Esophagus (tissue), 2 donors: Measurements from ENCODE around the gene GSTM1. TPM values are rescaled to one million over a fixed set of nuclear protein-coding genes. Genes with fewer than 3 reads are reported as not detected.

ENCODE experiments used
- H3K27ac ChIP-seq, 2 donors: one replicate each; pipeline ENCODE4 v1.5.1; 2013; ENCODE audit warnings: low read depth in 2 of 2, mild to moderate bottlenecking in 2 of 2, inconsistent platforms in 1 of 2, low read length in 1 of 2, moderate library complexity in 1 of 2
- H3K27me3 ChIP-seq, 2 donors: one replicate each; pipeline ENCODE4 v1.6.1; 2013; ENCODE audit warnings: low read length in 2 of 2, control low read depth in 1 of 2, mild to moderate bottlenecking in 1 of 2; ENCODE audit not compliant: insufficient read depth in 2 of 2, control insufficient read depth in 1 of 2
- H3K36me3 ChIP-seq, 2 donors: one replicate each; pipeline ENCODE4 v1.6.1; 2013; ENCODE audit warnings: low read length in 1 of 2; ENCODE audit not compliant: control insufficient read depth in 2 of 2, insufficient read depth in 2 of 2
- H3K4me1 ChIP-seq, 2 donors: one replicate each; pipeline ENCODE4 v1.6.1; 2013; ENCODE audit warnings: low read length in 1 of 2; ENCODE audit not compliant: control insufficient read depth in 2 of 2, insufficient read depth in 2 of 2
- H3K4me3 ChIP-seq, 2 donors: one replicate each; pipeline ENCODE4 v1.5.1; 2013; ENCODE audit warnings: low read length in 2 of 2, mild to moderate bottlenecking in 2 of 2, low read depth in 1 of 2, moderate library complexity in 1 of 2
- H3K9me3 ChIP-seq, 2 donors: one replicate each; pipeline ENCODE4 v1.6.1; 2013; ENCODE audit warnings: mild to moderate bottlenecking in 2 of 2, low read depth in 1 of 2, low read length in 1 of 2, moderate library complexity in 1 of 2; ENCODE audit not compliant: control insufficient read depth in 2 of 2, insufficient read depth in 1 of 2
- WGBS, 2 donors: extraction: QIAGEN DNeasy Blood & Tissue Kit; methylation state at CpG; one replicate each; pipeline ENCODE4 v1.1.7; 2013; 5-methylcytosine and 5-hydroxymethylcytosine counted together
- polyA plus RNA-seq, 2 donors: library from polyadenylated mRNA; stranded (reverse); fragments of 200-250 nt; gene quantifications; one replicate each; pipeline ENCODE4 v1.2.3, GENCODE V29; 2013
- donor health status: healthy with polysubstance abuse.
- donor health status: Bipolar disorder and iron deficiency.

The GSTM1 gene
- polyA plus RNA-seq, 2 donors: 125 to 132 TPM

- Histone ChIP-seq H3K4me1 (peaks cover 0 to 15% of the 10 kb centered on the region in 2 donors), H3K9me3 (no peaks in the 10 kb centered on the region), H3K4me3 (no peak overlapping the region), H3K36me3 (no peaks in the 10 kb centered on the region), H3K27ac (no peak overlapping the region), H3K27me3 (no peaks in the 10 kb centered on the region)
- WGBS, 2 donors: 88 to 93% methylated on average over 5 of the region's 5 CpGs
Measured at GRCh38 chr1:109721042-109721441, 33.4 kb downstream of the GSTM1 start.

- WGBS, 2 donors: 97% methylated on average over 1 of the region's 1 CpG
- no peaks in the 10 kb centered on the region for H3K9me3 ChIP-seq
Measured at GRCh38 chr1:109721971-109722370, 34.4 kb downstream of the GSTM1 start.

GRCh38 chr1:109722908-109723691 is 35.5 kb downstream of the GSTM1 start:
- no peaks in the 10 kb centered on the region for H3K9me3 ChIP-seq
- no peak overlapping the region for H3K27ac ChIP-seq
- no peaks in the 10 kb centered on the region for H3K36me3 ChIP-seq
- 67 to 87% methylated on average over 7 of the region's 7 CpGs for WGBS, 2 donors
- no peak overlapping the region for H3K4me3 ChIP-seq
- no peaks in the 10 kb centered on the region for H3K27me3 ChIP-seq
- no peaks in the 10 kb centered on the region for H3K4me1 ChIP-seq

More at GRCh38 chr1:109721971-109722370, 34.4 kb downstream of the GSTM1 start:
- H3K4me3 ChIP-seq: no peak overlapping the region
- no peaks in the 10 kb centered on the region for H3K36me3 ChIP-seq
- no peak overlapping the region for H3K27ac ChIP-seq
- H3K27me3 ChIP-seq: no peaks in the 10 kb centered on the region
- peaks cover 0 to 10% of the 10 kb centered on the region in 2 donors for H3K4me1 ChIP-seq

- WGBS, 2 donors: 75 to 80% methylated on average over 4 to 5 of the region's 5 CpGs
- no peaks in the 10 kb centered on the region for H3K4me1 ChIP-seq
- no peaks in the 10 kb centered on the region for H3K9me3 ChIP-seq
- no peak overlapping the region for H3K27ac ChIP-seq
- no peak overlapping the region for H3K4me3 ChIP-seq
- H3K36me3 ChIP-seq: no peaks in the 10 kb centered on the region
- H3K27me3 ChIP-seq: no peaks in the 10 kb centered on the region
Measured at GRCh38 chr1:109724933-109725332, 37.3 kb downstream of the GSTM1 start.

DNA sequence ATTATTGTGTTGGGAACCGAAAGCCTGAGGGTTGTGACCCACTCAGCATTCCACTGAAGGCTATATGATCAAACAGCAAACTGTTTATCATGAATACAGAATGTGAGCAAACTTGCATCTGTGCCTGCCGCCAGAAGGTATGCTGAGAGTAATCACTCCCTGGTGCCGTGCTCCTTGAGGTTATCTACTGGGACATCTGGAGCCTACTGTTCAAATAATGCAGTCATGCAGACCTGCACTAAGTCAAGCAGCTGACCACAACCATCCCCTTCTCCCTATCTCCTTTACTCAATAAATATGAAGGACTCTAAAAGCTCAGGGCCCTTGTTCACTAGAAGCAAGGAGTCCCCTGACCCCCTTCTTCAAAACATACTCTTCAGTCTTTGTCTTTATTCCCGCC is 37.9 kb downstream of the GSTM1 start:
- Histone ChIP-seq H3K36me3 (no peaks in the 10 kb centered on the region), H3K9me3 (no peaks in the 10 kb centered on the region), H3K4me3 (no peak overlapping the region), H3K4me1 (no peaks in the 10 kb centered on the region), H3K27ac (no peak overlapping the region), H3K27me3 (no peaks in the 10 kb centered on the region)
- WGBS, 2 donors: 83 to 88% methylated on average over 4 of the region's 4 CpGs

GRCh38 chr1:109726007-109726406 is 38.4 kb downstream of the GSTM1 start:
- Histone ChIP-seq H3K27me3 (no peaks in the 10 kb centered on the region), H3K4me1 (no peaks in the 10 kb centered on the region), H3K9me3 (no peaks in the 10 kb centered on the region), H3K27ac (no peak overlapping the region), H3K4me3 (no peak overlapping the region), H3K36me3 (no peaks in the 10 kb centered on the region)
- WGBS, 2 donors: 55 to 90% methylated on average over 1 of the region's 1 CpG

DNA sequence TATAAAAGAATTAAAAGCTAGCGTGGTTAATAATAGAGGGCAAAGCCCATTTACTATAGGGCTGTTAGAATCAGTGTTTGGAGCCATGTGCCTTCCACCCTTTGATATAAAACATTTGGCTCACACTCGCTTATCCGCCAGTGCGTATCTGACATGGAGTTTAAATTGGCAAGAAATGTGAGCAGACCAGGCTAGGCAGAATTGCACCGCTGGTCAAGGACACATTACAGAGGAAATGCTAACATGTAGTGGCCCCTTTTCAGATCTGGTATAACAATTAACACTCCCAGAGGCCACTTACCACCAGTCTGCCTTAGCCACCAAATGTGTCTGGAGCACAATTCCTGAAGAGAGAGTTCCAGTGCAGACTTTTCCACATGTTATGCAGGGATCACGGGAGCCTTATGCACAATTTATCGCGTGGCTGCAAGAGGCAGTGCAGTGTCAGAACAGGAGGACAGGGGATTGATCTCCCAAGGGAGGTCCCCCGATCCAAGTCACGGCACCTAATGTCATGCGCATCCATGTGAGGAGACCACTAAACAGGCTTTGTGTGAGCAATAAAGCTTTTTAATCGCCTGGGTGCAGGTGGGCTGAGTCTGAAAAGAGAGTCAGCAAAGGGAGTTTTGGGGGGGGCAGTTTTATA is 39.2 kb downstream of the GSTM1 start:
- Histone ChIP-seq H3K9me3 (no peaks in the 10 kb centered on the region), H3K36me3 (no peaks in the 10 kb centered on the region), H3K27me3 (no peaks in the 10 kb centered on the region), H3K4me1 (no peaks in the 10 kb centered on the region), H3K27ac (no peak overlapping the region), H3K4me3 (no peak overlapping the region)
- 87 to 91% methylated on average over 12 of the region's 12 CpGs for WGBS, 2 donors

DNA sequence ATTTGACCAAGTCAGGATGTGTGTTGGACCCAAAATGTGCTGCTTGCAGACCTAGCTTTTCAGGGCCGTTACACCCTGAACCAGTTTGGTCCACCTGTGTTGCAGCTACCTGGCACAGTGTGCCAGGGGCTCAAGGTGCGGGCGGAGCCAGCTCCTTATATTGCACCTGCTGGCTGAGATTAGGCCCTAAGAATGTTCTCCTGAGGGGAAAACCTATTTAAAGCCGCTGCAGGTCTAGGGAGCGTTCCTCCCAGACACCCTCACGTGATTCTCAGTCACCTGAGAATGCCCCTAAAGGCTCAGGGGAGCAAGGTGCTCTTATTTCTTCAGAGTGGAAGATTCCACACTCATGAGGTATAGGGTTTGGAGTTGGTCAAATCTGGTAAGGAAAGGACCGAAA is 41.3 kb downstream of the GSTM1 start:
- Histone ChIP-seq H3K36me3 (no peaks in the 10 kb centered on the region), H3K9me3 (no peaks in the 10 kb centered on the region), H3K4me1 (no peaks in the 10 kb centered on the region), H3K4me3 (no peak overlapping the region), H3K27me3 (no peaks in the 10 kb centered on the region), H3K27ac (no peak overlapping the region)
- 56 to 73% methylated on average over 7 of the region's 7 CpGs for WGBS, 2 donors

- H3K36me3 ChIP-seq: no peaks in the 10 kb centered on the region
- H3K27ac ChIP-seq: no peak overlapping the region
- H3K27me3 ChIP-seq: no peaks in the 10 kb centered on the region
- H3K9me3 ChIP-seq: no peaks in the 10 kb centered on the region
- no peaks in the 10 kb centered on the region for H3K4me1 ChIP-seq
- WGBS, 2 donors: 72 to 82% methylated on average over 6 of the region's 6 CpGs
- H3K4me3 ChIP-seq: no peak overlapping the region
Measured at GRCh38 chr1:109730666-109731065, 43.0 kb downstream of the GSTM1 start.
